GM21360 (cell line): ENCODE measurements around the gene BORCS6.
"Not testable (repeated sequence)": the region's sequence is repeated elsewhere in the genome, so short reads cannot be mapped to it uniquely, and the experiment has no call there.

ENCODE experiments used
- ATAC-seq: cut with Tn5 transposase; IDR thresholded peaks from one replicate; pipeline ENCODE4 v1.9.1; 2021; ENCODE audit warnings: mild to moderate bottlenecking, moderate library complexity; ENCODE audit not compliant: unreplicated experiment

BORCS6 gene

GRCh38 chr17:8189711-8190477, at the start of gene BORCS6:
Gene BORCS6, minus strand, starts transcription at chr17:8190180. Its CDS starts 40 bp downstream, at chr17:8190140.
- ATAC-seq, result peak; percentile 31

GRCh38 chr17:8237886-8238285, 47.9 kb upstream of the BORCS6 start:
- no peak for ATAC-seq

GRCh38 chr17:8237175-8237574, 47.2 kb upstream of the BORCS6 start:
- ATAC-seq, result no peak

GRCh38 chr17:8235676-8236075, 45.7 kb upstream of the BORCS6 start:
- no peak for ATAC-seq

- no peak for ATAC-seq
These were observed 44.6 kb upstream of the BORCS6 start for GRCh38 chr17:8234361-8235270.

GRCh38 chr17:8231701-8232100, 41.7 kb upstream of the BORCS6 start:
- no peak for ATAC-seq

- no peak for ATAC-seq
These were observed 37.2 kb upstream of the BORCS6 start for GRCh38 chr17:8227238-8227581.

GRCh38 chr17:8226536-8227237, 36.7 kb upstream of the BORCS6 start:
- ATAC-seq, result no peak

GRCh38 chr17:8225813-8226535, 36.0 kb upstream of the BORCS6 start:
- ATAC-seq, result no peak

GRCh38 chr17:8224891-8225812, 35.2 kb upstream of the BORCS6 start:
- ATAC-seq, result no peak

- ATAC-seq, result peak; percentile 4
These were observed 33.6 kb upstream of the BORCS6 start for GRCh38 chr17:8223356-8224126.

- ATAC-seq, result peak; percentile 29
These were observed 32.8 kb upstream of the BORCS6 start for GRCh38 chr17:8222630-8223355.

GRCh38 chr17:8222380-8222629, 32.3 kb upstream of the BORCS6 start:
- ATAC-seq, result peak; percentile 15

- peak; percentile 38 for ATAC-seq
These were observed 31.8 kb upstream of the BORCS6 start for GRCh38 chr17:8221663-8222379.

GRCh38 chr17:8220783-8221662, 31.0 kb upstream of the BORCS6 start:
- no peak for ATAC-seq

- not testable (repeated sequence) for ATAC-seq
These were observed 24.0 kb upstream of the BORCS6 start for GRCh38 chr17:8214000-8214399.
